ENCODE measurements around the gene MUC5AC.
"Not testable (repeated sequence)": the region's sequence is repeated elsewhere in the genome, so short reads cannot be mapped to it uniquely, and the experiment has no call there.

The MUC5AC gene

DNA sequence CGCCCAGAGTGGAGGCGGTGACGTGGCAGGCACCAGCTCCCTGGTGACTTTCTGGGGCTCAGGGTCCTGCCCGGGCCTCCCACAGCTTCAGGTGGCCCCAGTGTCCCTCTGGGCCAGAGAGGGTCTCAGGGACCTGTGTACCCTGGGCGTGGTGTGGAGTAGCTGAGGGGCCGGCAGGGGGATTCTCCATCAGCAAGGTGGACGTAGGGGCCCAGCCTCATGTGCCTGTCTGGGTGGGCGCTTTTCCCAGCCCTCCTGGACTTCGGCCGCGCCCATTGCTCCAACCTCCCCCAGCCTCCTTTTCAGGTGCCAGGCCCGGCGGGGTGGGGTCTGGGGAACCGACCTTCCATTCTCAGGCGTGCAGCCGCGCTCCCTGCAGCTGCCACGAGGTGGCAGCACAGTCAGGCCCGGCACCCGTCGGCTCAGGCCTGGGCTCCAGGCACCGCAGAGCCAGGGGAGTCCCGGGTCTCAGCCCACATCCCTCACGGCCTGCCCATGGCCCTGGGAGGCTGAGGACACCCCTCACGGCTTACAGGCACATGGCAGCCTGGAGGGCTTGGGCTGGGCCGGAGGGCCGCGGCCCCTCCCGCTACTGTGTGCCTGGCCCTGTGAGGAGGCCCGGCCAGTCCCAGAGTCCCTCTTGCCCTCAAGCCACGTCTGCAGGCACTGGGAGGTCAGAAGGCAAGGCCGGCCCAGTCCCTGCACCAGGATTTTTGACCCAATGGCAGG lies 45.2 kb downstream of the MUC5AC start:
- no peak for TF ChIP-seq POLR2A (IDR thresholded peaks at IDR 0.05; ENCODE audit: low read depth, low read length)
- FAIRE-seq (no peak), DNase-seq (ENCODE audit: insufficient read length, low spot score) (peak; percentile 88)

DNA sequence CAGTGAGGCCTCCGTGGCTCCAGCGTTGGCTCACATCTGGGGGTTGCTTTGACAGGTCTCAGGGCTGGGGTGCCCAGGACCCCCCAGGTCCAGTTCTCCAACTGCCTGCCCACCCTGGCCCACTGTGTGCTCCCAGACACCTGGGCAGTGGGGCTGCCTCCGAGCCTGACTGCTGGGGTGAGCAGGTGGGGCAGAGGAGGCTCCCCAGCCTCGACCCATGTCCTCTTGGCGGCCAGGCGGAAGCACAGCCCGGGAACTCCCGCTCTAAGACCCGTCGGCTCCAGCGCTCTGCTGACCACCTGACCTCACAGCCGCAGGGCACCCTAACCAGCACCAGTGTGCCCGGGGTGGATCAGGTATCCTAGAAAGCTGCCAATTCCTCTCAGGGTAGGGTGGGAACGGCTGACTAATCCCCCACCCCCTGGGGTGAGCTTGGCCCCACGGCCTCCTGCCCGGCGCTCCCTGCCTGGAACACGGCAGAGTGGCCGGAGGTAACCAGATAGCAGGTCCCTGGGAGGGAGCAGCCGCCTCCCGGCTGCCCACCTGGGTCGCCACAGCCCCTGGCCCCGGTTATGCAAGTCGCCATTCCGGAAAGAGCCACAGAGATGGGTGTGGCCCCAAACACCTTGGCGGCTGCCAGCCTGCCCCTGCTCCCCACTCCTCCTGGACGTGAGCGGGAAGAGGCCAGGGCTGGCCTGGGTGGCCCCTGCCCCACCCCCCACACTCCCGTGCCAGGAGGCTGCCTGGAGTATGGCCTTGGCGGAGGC lies 45.9 kb downstream of the MUC5AC start:
- no peak for TF ChIP-seq POLR2A (IDR thresholded peaks at IDR 0.05; ENCODE audit: low read depth, low read length)
- FAIRE-seq: no peak
- peak; percentile 71 for DNase-seq (ENCODE audit: insufficient read length, low spot score)

DNA sequence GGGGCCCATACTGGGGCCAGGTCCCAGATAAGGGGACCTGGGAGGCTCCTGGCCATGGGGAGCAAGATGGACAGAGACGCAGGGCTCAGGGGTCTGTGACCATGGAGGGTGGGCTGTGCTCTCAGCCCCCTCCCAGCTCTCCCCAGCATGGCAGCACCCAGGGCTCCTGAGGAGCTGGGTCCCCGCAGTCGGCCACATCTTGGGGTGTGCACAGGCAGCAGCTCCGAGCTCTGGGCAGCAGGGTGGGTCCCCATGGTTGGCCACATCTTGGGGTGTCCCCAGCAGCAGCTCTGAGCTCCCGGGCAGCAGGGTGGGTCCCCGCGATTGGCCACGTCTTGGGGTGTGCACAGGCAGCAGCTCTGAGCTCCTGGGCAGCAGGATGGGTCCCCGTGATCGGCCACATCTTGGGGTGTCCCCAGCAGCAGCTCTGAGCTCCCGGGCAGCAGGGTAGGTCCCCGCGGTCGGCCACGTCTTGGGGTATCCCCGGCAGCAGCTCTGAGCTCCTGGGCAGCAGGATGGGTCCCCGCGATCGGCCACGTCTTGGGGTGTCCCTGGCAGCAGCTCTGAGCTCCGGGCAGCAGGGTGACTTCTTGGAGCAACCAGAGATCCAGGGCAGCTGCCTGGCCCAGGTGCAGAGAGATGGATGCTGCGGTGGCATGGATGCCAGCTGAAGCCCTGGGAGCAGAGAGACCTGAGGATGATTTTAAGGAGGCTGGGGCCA lies 46.8 kb downstream of the MUC5AC start:
- no peak for FAIRE-seq
- DNase-seq (ENCODE audit: insufficient read length, low spot score): no peak
- no peak for TF ChIP-seq POLR2A (IDR thresholded peaks at IDR 0.05; ENCODE audit: low read depth, low read length)

DNA sequence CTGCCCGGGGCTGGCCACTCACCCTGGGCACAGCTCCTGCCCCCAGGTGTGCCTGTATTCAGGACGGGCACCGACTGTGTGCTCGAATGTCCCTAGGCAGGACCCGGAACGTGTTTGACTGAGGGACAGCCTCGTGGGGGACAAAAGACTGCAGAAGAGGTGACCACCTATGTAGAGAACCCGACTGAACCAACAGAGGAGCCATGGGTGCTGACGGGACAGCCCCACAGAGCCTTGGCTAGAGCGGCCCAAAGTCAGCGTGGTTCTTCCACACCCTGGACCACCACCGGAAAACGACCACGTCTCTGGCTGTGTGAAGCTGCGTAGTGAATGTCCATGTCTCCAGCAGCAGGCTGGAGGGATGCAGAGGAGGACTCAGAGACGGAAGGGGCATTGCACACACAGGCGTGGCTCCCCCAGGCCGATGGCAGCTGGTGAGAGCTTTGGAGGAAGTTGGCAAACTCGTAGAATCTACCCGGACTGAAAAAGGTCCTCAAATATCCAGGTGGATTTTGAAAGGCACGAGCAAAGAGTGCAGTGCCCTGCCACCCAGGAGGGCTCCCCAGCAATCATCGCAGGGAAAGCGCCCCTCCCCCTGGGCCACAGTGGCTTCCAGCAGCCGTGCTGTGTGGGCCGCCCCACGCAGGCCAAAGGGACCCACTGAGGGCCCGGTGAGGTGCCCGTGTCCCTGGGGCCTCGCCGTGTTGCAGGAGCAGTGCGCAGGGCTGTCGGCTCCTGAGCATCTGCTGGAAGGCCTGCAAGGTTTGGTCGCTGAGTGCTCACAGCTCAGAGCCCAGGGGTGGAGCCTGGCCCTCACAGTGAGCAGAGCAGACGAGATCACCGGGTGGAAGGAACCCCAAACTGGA lies 47.6 kb downstream of the MUC5AC start:
- DNase-seq (ENCODE audit: insufficient read length, low spot score) (no peak), FAIRE-seq (no peak)
- no peak for TF ChIP-seq POLR2A (IDR thresholded peaks at IDR 0.05; ENCODE audit: low read depth, low read length)

DNA sequence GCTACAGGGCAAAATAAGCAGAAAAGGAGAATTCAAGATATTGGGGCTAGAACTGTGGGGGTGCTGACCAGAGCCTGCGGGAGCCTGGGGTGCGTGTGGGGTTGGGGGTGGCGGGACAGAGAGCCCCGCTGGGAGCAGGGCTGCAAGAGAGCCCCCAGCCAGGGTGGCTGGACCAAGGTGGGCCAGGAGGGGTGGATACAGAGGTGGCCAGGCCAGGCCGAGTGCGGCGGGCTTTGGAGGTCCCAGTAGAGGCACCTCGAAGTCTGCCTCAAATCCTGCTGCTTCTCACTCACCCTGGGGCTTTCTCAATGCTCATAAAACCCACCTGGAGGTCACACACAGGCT lies 48.2 kb downstream of the MUC5AC start:
- DNase-seq (ENCODE audit: insufficient read length, low spot score) (no peak), FAIRE-seq (no peak)
- no peak for TF ChIP-seq POLR2A (IDR thresholded peaks at IDR 0.05; ENCODE audit: low read depth, low read length)

DNA sequence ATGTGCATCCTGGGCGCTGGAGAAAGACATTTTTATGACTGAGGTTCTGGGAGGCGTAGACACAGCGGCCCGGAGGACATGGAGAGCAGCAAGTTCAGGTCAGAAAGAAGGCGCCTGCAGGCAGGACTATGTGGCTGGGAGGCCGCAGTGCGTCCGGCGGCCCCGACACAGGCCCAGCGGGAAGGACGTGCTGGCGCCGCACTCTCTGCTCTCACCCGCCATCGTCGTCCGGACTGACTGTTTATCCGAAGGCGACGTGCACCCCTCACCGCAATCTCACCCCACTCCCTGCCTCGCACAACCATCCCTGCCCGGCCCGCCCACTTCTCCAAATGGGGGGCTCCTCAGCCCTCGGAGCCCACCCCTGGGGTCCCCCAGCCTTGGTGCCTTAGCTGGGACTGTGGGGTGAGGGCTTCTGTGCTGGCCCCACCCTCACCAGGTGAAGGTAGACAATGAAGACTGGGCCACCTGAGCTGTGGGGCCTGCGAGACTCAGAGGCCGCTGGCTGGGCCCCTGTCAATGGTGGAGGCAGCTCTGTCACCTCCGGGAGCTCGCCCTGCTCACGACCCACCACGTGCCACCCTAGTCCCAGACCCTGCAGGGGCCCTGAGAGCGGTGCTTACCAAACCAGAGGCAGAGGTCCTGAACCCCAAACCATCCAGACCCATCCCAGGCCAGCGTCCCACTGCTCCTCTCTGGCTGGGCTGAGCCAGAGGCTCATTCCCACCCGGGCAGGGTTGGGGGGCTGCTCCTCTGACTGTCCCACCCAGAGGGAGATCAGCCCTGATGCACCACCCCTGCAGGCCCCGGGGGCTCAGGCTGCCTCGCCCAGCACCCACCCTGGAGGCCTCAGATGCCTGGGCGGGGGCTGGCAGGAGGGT lies 48.9 kb downstream of the MUC5AC start:
- FAIRE-seq: no peak
- no peak for TF ChIP-seq POLR2A (IDR thresholded peaks at IDR 0.05; ENCODE audit: low read depth, low read length)
- DNase-seq (ENCODE audit: insufficient read length, low spot score): no peak

DNA sequence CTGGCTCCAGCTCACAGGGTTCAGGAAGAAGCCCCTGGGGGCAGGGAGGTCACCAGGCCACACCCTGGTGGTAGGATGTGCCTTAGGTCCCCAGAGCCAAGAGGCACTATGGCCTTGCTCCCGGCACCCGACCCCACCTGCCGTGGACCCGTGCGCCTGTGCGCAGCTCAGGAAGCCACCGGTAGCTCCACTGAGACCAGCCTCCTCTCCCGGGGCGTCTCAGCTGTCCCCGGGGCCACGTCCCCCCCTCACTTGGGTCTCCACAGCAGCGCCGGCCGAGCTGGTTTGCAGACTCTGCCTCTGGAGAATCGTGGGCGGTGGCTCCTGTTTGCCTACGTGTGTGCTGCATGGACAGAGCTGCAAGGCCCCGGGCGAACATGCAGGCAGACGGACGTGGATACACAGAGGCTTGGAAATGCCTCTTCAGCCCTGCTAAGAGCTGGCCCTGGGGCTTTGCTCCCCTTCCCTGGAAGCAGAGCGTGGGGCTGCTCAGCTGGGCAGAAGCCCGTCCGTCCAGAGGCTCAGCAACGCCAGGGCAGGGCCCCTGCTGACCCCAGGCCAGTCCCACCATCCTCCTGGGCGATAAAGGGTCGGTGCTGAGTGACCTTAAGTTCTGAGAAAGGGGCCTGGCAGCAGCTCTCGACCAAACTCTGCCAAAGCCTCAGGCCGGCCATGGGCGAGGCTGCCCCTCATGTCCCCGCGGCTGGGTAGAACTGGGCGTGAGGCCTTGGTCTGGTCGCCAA lies 49.8 kb downstream of the MUC5AC start:
- DNase-seq (ENCODE audit: insufficient read length, low spot score) (no peak), FAIRE-seq (no peak)
- no peak for TF ChIP-seq POLR2A (IDR thresholded peaks at IDR 0.05; ENCODE audit: low read depth, low read length)

DNA sequence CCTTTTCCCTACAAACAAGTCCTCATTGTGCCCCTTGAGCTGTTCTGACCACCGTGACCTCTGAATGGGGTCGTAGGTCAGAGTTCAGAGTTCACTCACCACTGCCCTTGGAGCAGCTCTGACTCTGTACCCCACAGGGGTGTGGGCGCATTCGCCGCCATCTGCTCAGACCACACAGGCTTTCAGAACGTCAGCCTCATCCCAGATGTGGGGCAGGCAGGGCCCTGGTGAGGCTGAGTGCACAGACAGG lies 50.3 kb downstream of the MUC5AC start:
- DNase-seq (ENCODE audit: insufficient read length, low spot score) (no peak), FAIRE-seq (no peak)
- no peak for TF ChIP-seq POLR2A (IDR thresholded peaks at IDR 0.05; ENCODE audit: low read depth, low read length)

DNA sequence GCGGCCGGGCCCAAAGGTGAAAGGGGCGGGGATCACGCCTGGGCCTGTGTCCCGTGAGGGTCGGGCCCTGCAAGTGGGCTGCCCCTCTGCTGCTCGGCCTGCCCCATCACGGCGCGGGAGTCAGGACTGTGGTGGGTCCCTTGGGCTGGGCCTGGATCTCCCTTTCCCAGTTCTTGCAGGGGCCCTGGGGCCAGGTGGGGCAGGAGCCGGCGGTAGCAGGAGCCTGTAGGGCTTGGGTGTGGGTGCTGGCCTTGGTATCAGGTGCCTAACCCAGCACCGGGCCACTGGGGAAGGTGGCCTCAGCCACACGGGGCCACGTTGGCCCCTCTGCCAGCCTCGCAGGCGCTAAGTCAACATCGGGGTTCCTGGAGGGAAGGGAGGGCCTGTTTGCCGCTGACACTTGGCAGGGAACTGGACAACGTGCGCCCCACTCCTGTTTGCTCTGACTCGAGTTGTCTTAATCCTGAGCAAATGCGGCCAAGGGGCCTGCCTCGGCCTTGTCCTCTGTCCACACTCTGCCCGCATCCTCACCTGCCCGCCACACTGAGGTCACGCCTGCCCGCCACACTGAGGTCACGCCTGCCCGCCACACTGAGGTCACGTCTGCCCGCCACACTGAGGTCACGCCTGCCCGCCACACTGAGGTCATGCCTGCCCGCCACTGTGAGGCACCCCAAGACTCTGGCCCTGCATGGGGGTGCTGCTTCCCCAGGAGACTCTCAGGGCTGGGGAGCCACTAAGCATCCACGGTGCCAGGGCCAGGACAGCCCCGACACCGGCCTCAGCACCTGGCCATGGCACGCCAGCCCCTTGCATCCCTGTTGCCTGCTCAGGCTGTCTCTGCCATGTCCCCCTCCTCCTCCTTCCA lies 50.9 kb downstream of the MUC5AC start:
- no peak for FAIRE-seq
- DNase-seq (ENCODE audit: insufficient read length, low spot score): no peak
- no peak for TF ChIP-seq POLR2A (IDR thresholded peaks at IDR 0.05; ENCODE audit: low read depth, low read length)

DNA sequence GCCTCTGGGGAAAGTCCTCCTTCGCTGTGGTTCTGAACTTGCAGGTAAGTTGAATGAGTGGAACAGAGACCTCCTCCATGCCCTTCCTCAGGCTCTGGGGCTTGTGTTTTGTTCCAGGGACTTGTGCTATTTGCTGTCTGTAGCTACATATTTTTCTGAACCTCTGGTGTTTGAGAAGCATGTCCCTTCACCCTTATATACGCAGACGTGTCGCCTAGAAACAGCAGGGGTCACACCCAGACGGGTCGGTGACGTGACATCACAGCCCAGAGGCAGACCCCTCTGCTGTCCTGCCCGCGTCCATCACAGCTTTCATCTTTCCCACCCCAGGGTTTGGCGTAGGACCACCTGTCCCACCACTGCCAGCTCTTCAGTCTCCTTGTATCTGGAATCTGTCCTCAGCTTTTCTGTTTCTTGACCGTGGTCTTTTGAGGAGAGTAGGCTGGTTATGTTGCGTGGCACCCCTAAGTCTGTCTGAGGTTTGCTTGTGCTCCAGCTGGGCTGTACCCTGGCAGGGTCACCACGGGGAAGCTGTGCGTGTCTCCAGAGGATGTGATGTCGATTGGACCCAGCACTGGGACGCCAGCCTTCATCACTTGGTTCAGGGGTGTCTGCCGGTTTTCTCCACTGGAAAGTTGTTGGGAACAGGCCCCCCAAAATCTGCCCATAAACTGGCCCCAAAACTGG lies 51.8 kb downstream of the MUC5AC start:
- DNase-seq (ENCODE audit: insufficient read length, low spot score) (no peak), FAIRE-seq (no peak)
- TF ChIP-seq POLR2A (IDR thresholded peaks at IDR 0.05; ENCODE audit: low read depth, low read length): no peak

DNA sequence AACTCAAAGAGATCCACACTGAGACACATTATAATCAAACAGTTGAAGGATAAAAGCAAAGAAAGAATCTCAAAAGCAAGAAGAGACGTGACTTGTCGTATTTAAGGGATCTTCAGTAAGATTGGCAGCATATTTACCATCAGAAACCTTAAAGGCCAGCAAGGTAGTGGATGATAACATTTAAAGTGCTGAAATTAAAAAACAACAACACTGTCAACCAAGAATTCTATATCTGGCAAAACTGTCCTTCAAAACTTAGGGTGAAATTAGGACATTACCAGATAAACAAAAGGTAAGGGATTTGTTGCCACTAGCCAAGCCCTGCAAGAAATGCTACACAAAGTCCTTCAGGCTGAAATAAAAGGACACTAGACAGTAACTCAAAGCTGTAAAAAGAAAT lies 54.1 kb downstream of the MUC5AC start:
- no peak for FAIRE-seq
- no peak for DNase-seq (ENCODE audit: insufficient read length, low spot score)

DNA sequence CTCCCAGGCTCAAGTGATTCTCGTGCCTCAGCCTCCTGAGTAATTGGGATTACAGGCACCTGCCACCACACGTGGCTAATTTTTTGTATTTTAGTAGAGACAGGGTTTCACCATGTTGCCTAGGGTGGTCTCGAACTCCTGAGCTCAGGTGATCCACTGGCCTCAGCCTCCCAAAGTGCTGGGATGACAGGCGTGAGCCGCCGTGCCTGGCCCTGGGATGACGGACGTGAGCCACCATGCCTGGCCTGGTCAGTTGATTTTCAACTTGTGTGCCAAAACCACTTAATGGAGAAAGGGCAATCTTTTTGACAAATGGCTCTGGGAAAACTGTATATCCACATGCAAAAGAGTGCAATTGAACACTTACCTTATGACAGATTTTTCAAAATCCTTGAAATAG lies 58.1 kb downstream of the MUC5AC start:
- DNase-seq (ENCODE audit: insufficient read length, low spot score); FAIRE-seq: not testable (repeated sequence)

More for the DNA sequence above, 54.1 kb downstream of the MUC5AC start:
- no peak for TF ChIP-seq POLR2A (IDR thresholded peaks at IDR 0.05; ENCODE audit: low read depth, low read length)

Data from H54 (cell line).